Transverse colon (tissue), 4 donors: Measurements from ENCODE around the gene CNTFR. TPM values are rescaled to one million over a fixed set of nuclear protein-coding genes. Genes with fewer than 3 reads are reported as not detected.

Source experiments
- DNase-seq: peaks from one replicate; pipeline ENCODE4 v3.0.0-alpha.2; 2019
- H3K27ac ChIP-seq, 4 donors: fragments of 200-600 bp; sonication (generic); 2 replicates each; pipeline ENCODE4 v1.5.1; 2016 to 2018; ENCODE audit warnings: inconsistent platforms in 4 of 4
- H3K27me3 ChIP-seq: fragments of 200-600 bp; sonication (generic); 2 replicates; pipeline ENCODE4 v1.5.1; 2017; ENCODE audit warnings: inconsistent platforms
- H3K36me3 ChIP-seq, 4 donors: fragments of 200-600 bp; sonication (generic); 2 replicates each; pipeline ENCODE4 v1.5.1; 2017 to 2019; ENCODE audit warnings: inconsistent platforms in 4 of 4
- H3K4me1 ChIP-seq, 4 donors: fragments of 200-600 bp; sonication (generic); 2 replicates each; pipeline ENCODE4 v1.5.1; 2017 to 2020; ENCODE audit warnings: inconsistent platforms in 4 of 4
- H3K4me3 ChIP-seq, 4 donors: fragments of 200-600 bp; sonication (generic); 1 replicate in 1 of 4; 2 replicates in 3 of 4; pipeline versions ENCODE4 v1.5.1 to v1.6.1; 2017 to 2019; ENCODE audit warnings: inconsistent platforms in 4 of 4
- H3K9me3 ChIP-seq, 2 donors: fragments of 200-600 bp; sonication (generic); 2 replicates each; pipeline ENCODE4 v1.5.1; 2017 to 2019; ENCODE audit warnings: inconsistent platforms in 2 of 2
- EP300 ChIP-seq: sonication (generic); formaldehyde crosslinking; IDR thresholded peaks from one replicate; pipeline ENCODE4 v1.6.1; 2017; ENCODE audit warnings: antibody characterized with exemption, low read depth
- POLR2A ChIP-seq: fragments of 450-650 bp; IDR thresholded peaks from one replicate; pipeline ENCODE4 v1.6.1; 2016; ENCODE audit warnings: antibody characterized with exemption, mild to moderate bottlenecking, moderate library complexity
- POLR2AphosphoS5 ChIP-seq, 3 donors: sonication (generic); formaldehyde crosslinking; IDR thresholded peaks; one replicate each; pipeline ENCODE4 v1.6.1; 2016; ENCODE audit warnings: antibody characterized with exemption in 3 of 3
- WGBS, 2 donors: methylation state at CpG; one replicate each; pipeline ENCODE4 v1.1.5; 2018; ENCODE audit warnings: low coverage in 1 of 2; 5-methylcytosine and 5-hydroxymethylcytosine counted together
- in situ Hi-C, 4 donors: fragments of 200-750 bp; cut with MboI; loops; one replicate each; pipeline versions ENCODE4 v1.15.0 to v1.15.1; 2017; ENCODE audit warnings: low sequenced_read_pairs in 3 of 4, low pct_ligation_motif_present in 1 of 4, low pct_unique_long_range_greater_than_20kb in 1 of 4
- intact Hi-C: fragments of 100-400 bp; cut with DNase I; formaldehyde crosslinking; loops from one replicate; pipeline ENCODE4 v1.15.1; 2023; ENCODE audit warnings: low total_unique reads
- total RNA-seq, 4 donors: library from RNA; depleted of rRNA; stranded (reverse); fragments of >200 nt; gene quantifications; one replicate each; pipeline ENCODE4 v1.1.0, GENCODE V29; 2016
- TF ChIP-seq, protein P1 (sequence below), 5 experiments: fragments of 200-600 bp in 3 of 5; fragments of 450-650 bp in 2 of 5; sonication (generic) in 3 of 5; IDR thresholded peaks; 1 replicate in 2 of 5; 2 replicates in 3 of 5; pipeline ENCODE4 v1.5.1; 2016 to 2017; ENCODE audit warnings: antibody characterized with exemption in 5 of 5, inconsistent platforms in 3 of 5, mild to moderate bottlenecking in 2 of 5, moderate library complexity in 1 of 5

The CNTFR gene
- total RNA-seq, 4 donors from 2014 or later: 5.2 to 59.1 (median 6.8) TPM

- H3K27ac ChIP-seq: peak overlapping the region; percentile 44 to 70 (median 54)
- H3K27me3 ChIP-seq: peaks cover 18% of the 10 kb centered on the region
- no peak overlapping the region for H3K4me3 ChIP-seq
- 31 to 54% methylated on average over 4 to 21 of the region's 21 CpGs for WGBS, 2 donors
- peak; percentile 78 for DNase-seq
- intact Hi-C loops: no loop called here
- no peaks in the 10 kb centered on the region for H3K9me3 ChIP-seq
- in situ Hi-C loops: no loop called here
- no peaks in the 10 kb centered on the region for H3K36me3 ChIP-seq
- no peak for TF ChIP-seq EP300
- TF ChIP-seq, protein P1, sequence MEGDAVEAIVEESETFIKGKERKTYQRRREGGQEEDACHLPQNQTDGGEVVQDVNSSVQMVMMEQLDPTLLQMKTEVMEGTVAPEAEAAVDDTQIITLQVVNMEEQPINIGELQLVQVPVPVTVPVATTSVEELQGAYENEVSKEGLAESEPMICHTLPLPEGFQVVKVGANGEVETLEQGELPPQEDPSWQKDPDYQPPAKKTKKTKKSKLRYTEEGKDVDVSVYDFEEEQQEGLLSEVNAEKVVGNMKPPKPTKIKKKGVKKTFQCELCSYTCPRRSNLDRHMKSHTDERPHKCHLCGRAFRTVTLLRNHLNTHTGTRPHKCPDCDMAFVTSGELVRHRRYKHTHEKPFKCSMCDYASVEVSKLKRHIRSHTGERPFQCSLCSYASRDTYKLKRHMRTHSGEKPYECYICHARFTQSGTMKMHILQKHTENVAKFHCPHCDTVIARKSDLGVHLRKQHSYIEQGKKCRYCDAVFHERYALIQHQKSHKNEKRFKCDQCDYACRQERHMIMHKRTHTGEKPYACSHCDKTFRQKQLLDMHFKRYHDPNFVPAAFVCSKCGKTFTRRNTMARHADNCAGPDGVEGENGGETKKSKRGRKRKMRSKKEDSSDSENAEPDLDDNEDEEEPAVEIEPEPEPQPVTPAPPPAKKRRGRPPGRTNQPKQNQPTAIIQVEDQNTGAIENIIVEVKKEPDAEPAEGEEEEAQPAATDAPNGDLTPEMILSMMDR (IDR thresholded peaks at IDR 0.05): no peak
- TF ChIP-seq POLR2AphosphoS5 (IDR thresholded peaks at IDR 0.05): no peak
- no peak for TF ChIP-seq POLR2A
- H3K4me1 ChIP-seq: peaks cover 0 to 26% (median 19%) of the 10 kb centered on the region in 4 donors
Observed at GRCh38 chr9:34560599-34561214, 28.8 kb downstream of the CNTFR start.

DNA sequence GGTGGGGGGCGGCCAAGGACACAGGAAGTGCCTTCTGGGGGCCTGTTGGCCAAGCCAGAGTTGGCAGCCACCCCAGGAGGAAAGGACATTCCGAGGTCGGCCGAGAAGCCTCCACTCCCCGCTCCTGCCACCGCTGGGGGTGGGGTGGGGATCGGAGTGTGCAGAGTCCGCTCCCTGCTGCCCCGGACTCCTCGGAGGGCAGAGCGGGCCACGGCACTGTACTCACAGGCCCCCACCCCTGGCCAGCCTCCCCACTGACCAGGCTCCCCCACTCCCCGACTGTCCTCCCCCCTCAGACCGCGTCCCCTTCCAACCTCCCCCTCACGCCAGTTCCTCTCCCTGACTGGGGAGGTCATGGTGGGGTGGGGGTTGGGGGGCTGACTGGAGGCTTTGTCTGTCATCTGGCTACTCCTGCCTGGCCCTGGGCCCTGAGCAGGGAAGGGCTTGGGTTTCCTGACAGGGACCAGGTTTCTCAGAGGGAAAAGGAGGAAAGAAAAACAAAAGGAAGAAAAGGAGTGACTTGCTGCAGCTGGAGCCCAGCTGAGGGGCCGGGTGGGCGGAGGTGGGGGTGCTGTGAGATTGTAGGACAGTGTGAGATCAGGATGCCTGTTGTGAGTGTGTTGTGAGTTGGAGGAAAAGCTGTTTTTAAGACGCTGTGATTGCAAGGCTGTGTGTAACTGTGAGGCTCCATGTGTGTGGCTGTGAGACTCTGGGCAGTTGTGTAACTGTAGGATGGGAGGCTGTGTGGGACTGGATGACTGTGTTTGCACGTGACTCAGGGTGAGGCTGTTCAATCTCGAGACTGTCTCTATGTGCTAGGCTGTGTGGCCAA is 29.7 kb downstream of the CNTFR start:
- peaks cover 18% of the 10 kb centered on the region for H3K27me3 ChIP-seq
- no peaks in the 10 kb centered on the region for H3K36me3 ChIP-seq
- peak; percentile 60 for DNase-seq
- in situ Hi-C loops (no loop called here), intact Hi-C loops (no loop called here)
- H3K27ac ChIP-seq: peak overlapping the region; percentile 44 to 70 (median 65)
- 16% methylated on average over 3 to 17 of the region's 21 CpGs for WGBS, 2 donors
- H3K4me1 ChIP-seq: peaks cover 0 to 26% (median 19%) of the 10 kb centered on the region in 4 donors
- H3K4me3 ChIP-seq: peak overlapping the region in 1 of 4 donors; percentile 13
- no peaks in the 10 kb centered on the region for H3K9me3 ChIP-seq
- TF ChIP-seq EP300: no peak
- TF ChIP-seq, protein P1 (IDR thresholded peaks at IDR 0.05): no peak
- peak; percentile 39 for TF ChIP-seq POLR2A
- peak in 2 of 3 donors; percentile 22 to 44 for TF ChIP-seq POLR2AphosphoS5 (IDR thresholded peaks at IDR 0.05)

DNA sequence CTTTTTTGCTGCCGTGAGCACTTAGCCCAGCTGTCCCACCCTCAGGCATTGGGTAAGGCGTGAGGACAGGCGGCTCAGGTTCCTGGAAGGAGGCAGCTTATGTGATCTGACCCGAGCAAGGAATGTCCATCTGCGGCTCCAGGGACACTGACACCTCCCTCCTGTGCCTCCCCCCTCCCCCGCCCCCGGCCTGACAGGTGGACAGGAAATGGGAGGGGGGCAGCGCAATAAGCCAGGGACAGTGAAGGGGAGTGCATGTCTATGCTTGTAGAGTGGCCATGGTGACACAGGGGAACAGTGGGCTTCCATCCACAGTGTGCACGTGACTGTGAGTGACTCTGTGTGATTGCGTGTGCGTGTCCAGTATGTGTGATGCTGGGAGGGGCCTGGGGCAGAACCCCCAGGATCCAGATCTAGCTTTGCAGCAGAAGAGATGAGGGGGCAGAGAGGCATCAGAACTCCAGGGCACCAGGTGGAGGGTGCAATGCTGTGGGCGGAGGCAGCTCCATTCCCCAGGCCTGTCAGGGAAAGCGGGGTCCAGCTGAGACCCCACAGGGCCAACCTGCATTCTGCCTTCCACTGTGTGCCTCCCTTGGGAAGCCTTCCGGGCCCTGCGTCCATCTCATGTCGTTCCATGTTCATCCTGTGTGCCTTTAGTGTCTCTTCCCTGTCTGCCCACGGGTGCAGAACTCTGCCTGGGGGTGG is 30.5 kb downstream of the CNTFR start:
- no peak for DNase-seq
- H3K9me3 ChIP-seq: no peaks in the 10 kb centered on the region
- intact Hi-C loops: no loop called here
- no peaks in the 10 kb centered on the region for H3K36me3 ChIP-seq
- H3K4me1 ChIP-seq: peaks cover 0 to 26% (median 19%) of the 10 kb centered on the region in 4 donors
- peak overlapping the region in 1 of 4 donors; percentile 61 for H3K27ac ChIP-seq
- H3K4me3 ChIP-seq: no peak overlapping the region
- 61% methylated on average over 17 of the region's 17 CpGs; no CpG with 5 or more reads in 1 of the 2 donors for WGBS, 2 donors
- peaks cover 18% of the 10 kb centered on the region for H3K27me3 ChIP-seq
- in situ Hi-C loops: no loop called here
- no peak for TF ChIP-seq POLR2A

- Histone ChIP-seq H3K27me3 (peaks cover 18% of the 10 kb centered on the region), H3K27ac (no peak overlapping the region), H3K4me1 (peaks cover 0 to 26% (median 19%) of the 10 kb centered on the region in 4 donors), H3K36me3 (no peaks in the 10 kb centered on the region), H3K4me3 (no peak overlapping the region), H3K9me3 (no peaks in the 10 kb centered on the region)
- WGBS, 2 donors: 77% methylated on average over 9 of the region's 9 CpGs; no CpG with 5 or more reads in 1 of the 2 donors
- intact Hi-C loops: no loop called here
- DNase-seq: no peak
- in situ Hi-C loops: no loop called here
- TF ChIP-seq EP300 (no peak), POLR2AphosphoS5 (IDR thresholded peaks at IDR 0.05) (no peak), POLR2A (no peak)
- TF ChIP-seq, protein P1 (IDR thresholded peaks at IDR 0.05): no peak
Observed at GRCh38 chr9:34558364-34558763, 31.2 kb downstream of the CNTFR start.
